ENCODE results near the gene C10orf90. TPM values are rescaled to one million over a fixed set of nuclear protein-coding genes. Genes with fewer than 3 reads are reported as not detected.

Gene C10orf90
- total RNA-seq, 2 experiments from 2014 or later, result not detected

- Mint-ChIP-seq H3K36me3 (no peaks in the 10 kb centered on the region), H3K27me3 (no peaks in the 10 kb centered on the region), H3K27ac (no peak overlapping the region), H3K9me3 (peaks cover 2% of the 10 kb centered on the region), H3K4me3 (no peak overlapping the region), H3K4me1 (ENCODE audit: low read depth) (no peaks in the 10 kb centered on the region)
- POLR2A ChIA-PET, result no interaction called here
- intact Hi-C loops (cut with micrococcal nuclease), result no loop called here
- no peak for DNase-seq
- CTCF ChIA-PET, result no interaction called here
These were observed 85.1 kb downstream of the C10orf90 start for GRCh38 chr10:126585249-126586017.

GRCh38 chr10:126584836-126585235 is 85.7 kb downstream of the C10orf90 start:
- ChIA-PET POLR2A (no interaction called here), CTCF (no interaction called here)
- Mint-ChIP-seq H3K4me1 (ENCODE audit: low read depth) (no peaks in the 10 kb centered on the region), H3K27ac (no peak overlapping the region), H3K9me3 (peaks cover 2% of the 10 kb centered on the region), H3K36me3 (no peaks in the 10 kb centered on the region), H3K4me3 (no peak overlapping the region), H3K27me3 (no peaks in the 10 kb centered on the region)
- intact Hi-C loops (cut with micrococcal nuclease), result no loop called here
- DNase-seq, result no peak

GRCh38 chr10:126583552-126584200 is 86.8 kb downstream of the C10orf90 start:
- DNase-seq, result no peak
- ChIA-PET POLR2A (no interaction called here), CTCF (no interaction called here)
- intact Hi-C loops (cut with micrococcal nuclease), result no loop called here
- H3K27me3 Mint-ChIP-seq, result no peaks in the 10 kb centered on the region
- H3K36me3 Mint-ChIP-seq, result no peaks in the 10 kb centered on the region
- H3K4me1 Mint-ChIP-seq (ENCODE audit: low read depth), result no peaks in the 10 kb centered on the region
- H3K9me3 Mint-ChIP-seq, result peaks cover 2% of the 10 kb centered on the region
- no peak overlapping the region for H3K4me3 Mint-ChIP-seq
- no peak overlapping the region for H3K27ac Mint-ChIP-seq

DNA sequence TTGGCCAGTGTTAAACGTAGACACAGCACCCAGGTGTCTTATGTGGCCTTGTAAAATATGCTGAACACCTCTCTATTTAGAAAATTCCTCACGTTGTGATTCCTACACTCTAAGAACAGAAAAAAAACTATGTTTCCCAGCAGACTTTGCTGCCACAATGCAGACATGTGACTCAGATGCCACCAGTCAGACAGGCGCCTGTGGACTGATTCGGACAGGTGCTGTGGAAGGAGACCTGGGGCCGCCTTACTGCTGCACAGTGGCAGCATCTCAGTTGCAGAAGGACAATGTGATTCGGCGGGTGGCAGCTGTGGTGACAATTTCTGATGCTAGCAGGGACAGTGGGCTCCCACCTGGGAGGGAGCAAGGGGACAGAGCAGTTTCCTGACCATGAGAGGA is 88.8 kb downstream of the C10orf90 start:
- CTCF ChIA-PET, result no interaction called here
- Mint-ChIP-seq H3K27ac (no peak overlapping the region), H3K4me1 (ENCODE audit: low read depth) (no peaks in the 10 kb centered on the region)

GRCh38 chr10:126580873-126581647 is 89.4 kb downstream of the C10orf90 start:
- intact Hi-C loops (cut with micrococcal nuclease), result no loop called here
- Mint-ChIP-seq H3K4me1 (ENCODE audit: low read depth) (no peaks in the 10 kb centered on the region), H3K27me3 (no peaks in the 10 kb centered on the region), H3K36me3 (no peaks in the 10 kb centered on the region), H3K27ac (no peak overlapping the region), H3K4me3 (no peak overlapping the region), H3K9me3 (peaks cover under 1% of the 10 kb centered on the region)
- CTCF ChIA-PET, result no interaction called here
- no peak for DNase-seq
- POLR2A ChIA-PET, result no interaction called here

More for the DNA sequence above, 88.8 kb downstream of the C10orf90 start:
- intact Hi-C loops (cut with micrococcal nuclease), result no loop called here
- Mint-ChIP-seq H3K36me3 (no peaks in the 10 kb centered on the region), H3K9me3 (peaks cover 2% of the 10 kb centered on the region), H3K27me3 (no peaks in the 10 kb centered on the region), H3K4me3 (no peak overlapping the region)
- POLR2A ChIA-PET, result no interaction called here
- DNase-seq, result no peak

- DNase-seq, result no peak
- no peak overlapping the region for H3K27ac Mint-ChIP-seq
- POLR2A ChIA-PET, result no interaction called here
- no peaks in the 10 kb centered on the region for H3K9me3 Mint-ChIP-seq
- no peaks in the 10 kb centered on the region for H3K27me3 Mint-ChIP-seq
- H3K4me1 Mint-ChIP-seq (ENCODE audit: low read depth), result no peaks in the 10 kb centered on the region
- no peaks in the 10 kb centered on the region for H3K36me3 Mint-ChIP-seq
- intact Hi-C loops (cut with micrococcal nuclease), result no loop called here
- no peak overlapping the region for H3K4me3 Mint-ChIP-seq
- CTCF ChIA-PET, result no interaction called here
These were observed 94.2 kb downstream of the C10orf90 start for GRCh38 chr10:126576336-126576735.

- Mint-ChIP-seq H3K9me3 (no peaks in the 10 kb centered on the region), H3K4me3 (no peak overlapping the region), H3K4me1 (ENCODE audit: low read depth) (no peaks in the 10 kb centered on the region), H3K36me3 (no peaks in the 10 kb centered on the region), H3K27ac (no peak overlapping the region), H3K27me3 (no peaks in the 10 kb centered on the region)
- intact Hi-C loops (cut with micrococcal nuclease), result no loop called here
- ChIA-PET CTCF (no interaction called here), POLR2A (no interaction called here)
- no peak for DNase-seq
These were observed 99.6 kb downstream of the C10orf90 start for GRCh38 chr10:126570621-126571602.

GRCh38 chr10:126570245-126570570 is 100.3 kb downstream of the C10orf90 start:
- CTCF ChIA-PET, result no interaction called here
- DNase-seq, result no peak
- POLR2A ChIA-PET, result no interaction called here
- Mint-ChIP-seq H3K36me3 (no peaks in the 10 kb centered on the region), H3K9me3 (peaks cover 5% of the 10 kb centered on the region), H3K4me3 (no peak overlapping the region), H3K27ac (no peak overlapping the region), H3K4me1 (ENCODE audit: low read depth) (no peaks in the 10 kb centered on the region), H3K27me3 (no peaks in the 10 kb centered on the region)
- intact Hi-C loops (cut with micrococcal nuclease), result no loop called here

GRCh38 chr10:126569513-126570244 is 100.8 kb downstream of the C10orf90 start:
- no peak for DNase-seq
- Mint-ChIP-seq H3K9me3 (peaks cover 5% of the 10 kb centered on the region), H3K4me1 (ENCODE audit: low read depth) (no peaks in the 10 kb centered on the region), H3K27me3 (no peaks in the 10 kb centered on the region), H3K4me3 (no peak overlapping the region), H3K27ac (no peak overlapping the region), H3K36me3 (no peaks in the 10 kb centered on the region)
- POLR2A ChIA-PET, result no interaction called here
- CTCF ChIA-PET, result no interaction called here
- intact Hi-C loops (cut with micrococcal nuclease), result no loop called here

GRCh38 chr10:126568809-126569385 is 101.6 kb downstream of the C10orf90 start:
- no peaks in the 10 kb centered on the region for H3K4me1 Mint-ChIP-seq (ENCODE audit: low read depth)
- DNase-seq, result no peak
- CTCF ChIA-PET, result no interaction called here
- no peaks in the 10 kb centered on the region for H3K27me3 Mint-ChIP-seq
- H3K27ac Mint-ChIP-seq, result no peak overlapping the region
- no peaks in the 10 kb centered on the region for H3K36me3 Mint-ChIP-seq
- peaks cover 5% of the 10 kb centered on the region for H3K9me3 Mint-ChIP-seq
- H3K4me3 Mint-ChIP-seq, result no peak overlapping the region
- intact Hi-C loops (cut with micrococcal nuclease), result no loop called here
- POLR2A ChIA-PET, result no interaction called here

DNA sequence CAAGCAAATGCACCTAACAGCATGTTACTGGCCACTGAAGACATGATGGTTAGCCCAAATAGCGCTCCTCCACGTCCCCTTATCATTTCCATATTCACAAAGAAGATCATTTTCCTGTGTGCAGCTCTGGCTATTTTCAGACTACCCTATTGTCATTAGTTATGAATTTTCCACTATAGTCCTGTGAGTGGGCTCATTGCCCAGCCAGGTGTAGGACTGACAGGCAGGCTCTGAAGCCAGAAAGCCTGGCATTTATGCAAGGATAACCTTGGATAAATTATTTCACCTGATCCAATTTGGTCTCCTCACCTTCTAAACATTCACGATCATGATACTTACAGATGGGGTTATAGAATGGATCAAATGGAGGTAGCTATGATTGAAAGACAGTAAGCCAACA is 104.6 kb downstream of the C10orf90 start:
- H3K27ac Mint-ChIP-seq, result no peak overlapping the region
- no peaks in the 10 kb centered on the region for H3K27me3 Mint-ChIP-seq
- intact Hi-C loops (cut with micrococcal nuclease), result no loop called here
- H3K9me3 Mint-ChIP-seq, result peaks cover 5% of the 10 kb centered on the region
- POLR2A ChIA-PET, result no interaction called here
- H3K4me3 Mint-ChIP-seq, result no peak overlapping the region
- no peak for DNase-seq
- no peaks in the 10 kb centered on the region for H3K36me3 Mint-ChIP-seq
- CTCF ChIA-PET, result no interaction called here
- no peaks in the 10 kb centered on the region for H3K4me1 Mint-ChIP-seq (ENCODE audit: low read depth)
